HG03196 (cell line): ENCODE results near the gene MAP1LC3B.

ENCODE experiments used
- ATAC-seq: cut with Tn5 transposase; IDR thresholded peaks from one replicate; pipeline ENCODE4 v1.9.1; 2021; ENCODE audit not compliant: unreplicated experiment

The MAP1LC3B gene

GRCh38 chr16:87425941-87426340 lies 33.8 kb downstream of the MAP1LC3B start:
- no peak for ATAC-seq

GRCh38 chr16:87426423-87427215 lies 34.5 kb downstream of the MAP1LC3B start:
- ATAC-seq = no peak

GRCh38 chr16:87431926-87432325 lies 39.8 kb downstream of the MAP1LC3B start:
- no peak for ATAC-seq

- ATAC-seq = no peak
These were observed 40.3 kb downstream of the MAP1LC3B start for GRCh38 chr16:87432330-87432915.

- no peak for ATAC-seq
These were observed 42.1 kb downstream of the MAP1LC3B start for GRCh38 chr16:87434146-87434667.

GRCh38 chr16:87435372-87436224 lies 43.5 kb downstream of the MAP1LC3B start:
- no peak for ATAC-seq

- ATAC-seq = no peak
These were observed 44.4 kb downstream of the MAP1LC3B start for GRCh38 chr16:87436225-87437172.

GRCh38 chr16:87437327-87437726 lies 45.2 kb downstream of the MAP1LC3B start:
- no peak for ATAC-seq

- ATAC-seq = no peak
These were observed 45.9 kb downstream of the MAP1LC3B start for GRCh38 chr16:87437911-87438610.

- no peak for ATAC-seq
These were observed 46.5 kb downstream of the MAP1LC3B start for GRCh38 chr16:87438611-87438985.

- no peak for ATAC-seq
These were observed 47.8 kb downstream of the MAP1LC3B start for GRCh38 chr16:87439926-87440325.

- ATAC-seq = no peak
These were observed 49.9 kb downstream of the MAP1LC3B start for GRCh38 chr16:87441886-87442580.

- ATAC-seq = no peak
These were observed 50.4 kb downstream of the MAP1LC3B start for GRCh38 chr16:87442581-87442966.

GRCh38 chr16:87443016-87443415 lies 50.9 kb downstream of the MAP1LC3B start:
- no peak for ATAC-seq

- no peak for ATAC-seq
These were observed 51.8 kb downstream of the MAP1LC3B start for GRCh38 chr16:87443964-87444363.

GRCh38 chr16:87445486-87445885 lies 53.4 kb downstream of the MAP1LC3B start:
- no peak for ATAC-seq

GRCh38 chr16:87446479-87446878 lies 54.3 kb downstream of the MAP1LC3B start:
- no peak for ATAC-seq

- ATAC-seq = no peak
These were observed 55.2 kb downstream of the MAP1LC3B start for GRCh38 chr16:87447323-87447722.

- no peak for ATAC-seq
These were observed 56.7 kb downstream of the MAP1LC3B start for GRCh38 chr16:87448866-87449265.
